GM19324 (cell line): ENCODE results near the gene CCDC93.

Source experiments
- ATAC-seq: cut with Tn5 transposase; IDR thresholded peaks from one replicate; pipeline ENCODE4 v1.9.1; 2021; ENCODE audit warnings: mild to moderate bottlenecking, moderate library complexity; ENCODE audit not compliant: unreplicated experiment, low FRiP score

CCDC93 gene, protein sequence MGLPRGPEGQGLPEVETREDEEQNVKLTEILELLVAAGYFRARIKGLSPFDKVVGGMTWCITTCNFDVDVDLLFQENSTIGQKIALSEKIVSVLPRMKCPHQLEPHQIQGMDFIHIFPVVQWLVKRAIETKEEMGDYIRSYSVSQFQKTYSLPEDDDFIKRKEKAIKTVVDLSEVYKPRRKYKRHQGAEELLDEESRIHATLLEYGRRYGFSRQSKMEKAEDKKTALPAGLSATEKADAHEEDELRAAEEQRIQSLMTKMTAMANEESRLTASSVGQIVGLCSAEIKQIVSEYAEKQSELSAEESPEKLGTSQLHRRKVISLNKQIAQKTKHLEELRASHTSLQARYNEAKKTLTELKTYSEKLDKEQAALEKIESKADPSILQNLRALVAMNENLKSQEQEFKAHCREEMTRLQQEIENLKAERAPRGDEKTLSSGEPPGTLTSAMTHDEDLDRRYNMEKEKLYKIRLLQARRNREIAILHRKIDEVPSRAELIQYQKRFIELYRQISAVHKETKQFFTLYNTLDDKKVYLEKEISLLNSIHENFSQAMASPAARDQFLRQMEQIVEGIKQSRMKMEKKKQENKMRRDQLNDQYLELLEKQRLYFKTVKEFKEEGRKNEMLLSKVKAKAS

DNA sequence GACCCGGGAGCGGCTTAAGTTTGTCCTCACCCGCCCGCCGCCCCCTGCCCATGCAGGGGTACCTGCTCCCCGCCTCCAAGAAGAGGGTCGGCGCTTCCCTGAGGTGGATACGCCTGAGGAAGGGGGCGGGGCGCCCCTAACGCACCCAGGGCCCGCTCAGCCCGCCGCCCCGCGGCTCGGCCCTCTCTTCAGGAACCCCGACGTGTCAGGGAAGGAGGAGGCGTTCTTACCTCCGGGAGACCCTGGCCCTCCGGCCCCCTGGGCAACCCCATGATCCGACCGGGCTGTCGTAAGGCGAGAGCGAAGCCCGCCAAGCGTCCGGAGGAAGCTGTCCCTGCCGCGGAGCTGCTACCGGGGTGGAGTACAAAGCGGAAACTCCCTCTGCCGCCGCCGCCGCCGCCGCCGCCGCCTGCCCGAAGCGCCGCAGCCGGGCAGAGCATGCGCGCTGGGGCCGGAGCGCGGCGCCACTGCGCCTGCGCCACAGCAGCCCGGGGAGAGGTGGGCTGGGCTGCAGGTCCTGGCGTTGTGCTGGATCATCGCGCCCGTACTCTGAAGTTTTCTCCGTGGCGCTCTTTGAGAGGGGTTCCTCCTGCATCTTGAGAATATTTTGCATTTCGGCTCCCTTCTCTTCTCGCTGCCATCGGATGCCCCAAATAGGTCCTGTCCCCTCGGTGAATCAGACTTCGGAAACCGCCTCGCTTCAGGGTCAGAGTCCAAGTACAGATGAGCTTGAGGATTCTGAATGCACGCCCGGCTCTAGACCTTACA is at the start of gene CCDC93:
Gene CCDC93, minus strand, starts transcription at position 347 of the 768 bp plus-strand sequence. Its CDS starts 75 bp downstream, at position 272.
- peak; percentile 92 for ATAC-seq

DNA sequence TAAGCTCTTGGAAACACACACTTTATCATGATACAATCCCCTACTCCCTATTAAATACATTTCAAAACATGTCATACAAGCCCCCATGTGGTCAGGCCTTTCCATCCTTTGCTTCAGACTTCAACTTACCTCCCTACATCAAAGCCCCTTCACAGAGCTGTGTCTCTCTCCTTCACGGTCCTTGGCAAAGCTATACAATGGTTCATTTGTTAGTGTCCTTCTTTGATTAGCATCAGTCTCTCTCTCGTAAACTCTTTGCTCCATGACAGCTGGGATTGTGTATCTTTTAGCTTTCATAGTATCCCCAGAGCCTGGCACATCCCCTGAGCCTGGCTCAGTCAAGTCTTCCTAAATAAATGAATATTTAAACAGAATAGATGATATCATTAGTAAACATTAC is 48.8 kb upstream of the CCDC93 start:
- no peak for ATAC-seq

DNA sequence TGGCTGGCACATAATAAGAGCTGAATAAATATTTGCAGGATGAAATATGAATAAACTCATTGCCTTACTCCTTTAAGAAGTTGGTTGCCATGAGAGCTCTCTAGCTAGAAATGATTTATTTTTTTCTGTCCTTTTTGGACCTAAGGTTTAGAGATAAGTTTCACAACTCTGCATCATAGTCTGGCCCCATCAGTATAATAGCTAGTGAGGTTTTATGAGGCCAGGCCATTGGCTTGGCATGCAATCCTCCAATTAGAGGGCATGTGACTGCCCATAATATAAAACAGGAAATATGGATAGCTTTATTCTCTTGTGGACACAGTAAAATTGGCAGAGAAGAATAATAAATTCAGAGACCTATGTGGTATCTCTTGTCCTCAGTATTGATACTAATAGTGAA is 48.2 kb upstream of the CCDC93 start:
- no peak for ATAC-seq

DNA sequence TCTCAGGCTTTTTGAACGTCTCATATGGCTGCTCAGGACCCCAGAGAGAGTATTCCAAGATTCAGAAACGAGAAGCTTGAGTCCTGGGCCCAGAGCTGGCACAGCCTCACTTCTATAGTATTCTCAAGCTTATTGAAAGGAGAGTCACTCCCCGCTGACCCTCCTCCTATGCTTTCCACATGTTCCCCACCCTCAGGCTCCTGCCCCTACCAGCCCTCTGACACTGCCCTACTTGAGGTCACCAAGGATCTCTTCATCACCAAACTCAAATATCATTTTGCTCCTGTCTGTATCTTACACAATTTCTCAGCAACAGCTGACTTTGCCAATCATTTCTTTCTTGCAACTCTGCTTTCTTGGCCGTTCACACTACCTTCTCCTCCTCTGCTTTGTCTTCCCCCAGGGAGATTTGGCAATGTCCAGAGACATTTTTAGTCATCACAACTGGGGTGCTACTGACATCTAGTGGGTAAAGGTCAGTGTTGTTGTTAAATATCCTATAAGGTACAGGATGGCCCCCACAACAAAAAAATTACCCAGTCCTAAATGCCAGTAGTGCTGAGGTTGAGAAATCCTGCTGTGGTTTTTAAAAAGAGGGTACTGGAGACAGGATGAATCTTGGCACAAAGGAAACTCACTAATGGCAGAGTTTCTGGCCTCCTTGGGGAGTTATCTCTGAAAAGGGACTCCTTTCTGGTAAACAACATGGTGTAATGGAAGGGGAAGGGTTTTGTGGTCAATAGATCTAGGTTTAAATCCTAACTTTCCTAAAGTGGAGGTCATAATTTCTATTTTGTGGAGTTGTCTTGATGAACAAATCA is 47.5 kb upstream of the CCDC93 start:
- peak; percentile 67 for ATAC-seq

DNA sequence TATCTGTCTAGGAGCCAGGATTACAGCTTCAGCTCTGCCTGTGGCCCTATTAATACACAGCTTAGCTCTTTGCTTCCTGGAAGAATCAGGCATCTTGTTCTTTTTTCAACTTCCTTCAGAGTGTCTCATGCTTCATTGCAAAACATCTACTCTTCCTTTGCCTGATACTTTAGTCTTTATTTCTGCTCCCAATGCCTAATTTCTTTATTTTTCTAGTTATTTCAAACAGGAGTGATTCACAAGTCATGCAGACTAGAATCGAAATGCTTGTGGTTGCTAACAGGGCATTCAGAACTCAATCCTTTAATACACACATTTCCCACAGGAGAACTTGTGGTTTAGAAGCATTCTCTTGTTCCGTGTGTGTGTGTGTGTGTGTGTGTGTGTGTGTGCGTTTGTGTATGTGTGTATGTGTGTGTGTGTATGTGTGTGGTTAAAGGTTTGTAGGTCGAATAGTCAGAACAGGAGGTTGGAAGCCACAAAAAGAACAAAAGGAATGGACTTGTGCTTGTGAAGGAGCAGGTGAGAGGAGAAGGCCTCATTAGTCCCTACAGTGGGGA is 46.1 kb upstream of the CCDC93 start:
- no peak for ATAC-seq

DNA sequence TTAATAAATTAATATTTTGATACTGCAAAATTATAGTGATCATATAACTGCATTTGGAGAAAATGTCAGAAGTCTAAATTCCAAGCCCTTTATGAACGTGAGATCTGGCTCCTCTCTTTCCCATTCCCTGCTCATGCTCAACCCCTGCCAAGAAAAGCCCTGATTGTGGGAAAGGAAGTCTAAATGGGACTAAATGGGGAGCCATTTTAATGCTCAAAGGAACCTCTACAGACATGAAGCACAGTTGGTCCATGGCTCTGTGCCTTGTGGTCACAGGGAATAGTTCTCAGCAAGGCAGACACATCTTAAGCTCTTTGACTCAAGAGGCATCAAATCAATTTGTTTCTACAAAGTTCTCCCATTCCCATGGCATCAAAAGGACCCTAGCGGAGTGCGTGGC is 45.1 kb upstream of the CCDC93 start:
- ATAC-seq = no peak

DNA sequence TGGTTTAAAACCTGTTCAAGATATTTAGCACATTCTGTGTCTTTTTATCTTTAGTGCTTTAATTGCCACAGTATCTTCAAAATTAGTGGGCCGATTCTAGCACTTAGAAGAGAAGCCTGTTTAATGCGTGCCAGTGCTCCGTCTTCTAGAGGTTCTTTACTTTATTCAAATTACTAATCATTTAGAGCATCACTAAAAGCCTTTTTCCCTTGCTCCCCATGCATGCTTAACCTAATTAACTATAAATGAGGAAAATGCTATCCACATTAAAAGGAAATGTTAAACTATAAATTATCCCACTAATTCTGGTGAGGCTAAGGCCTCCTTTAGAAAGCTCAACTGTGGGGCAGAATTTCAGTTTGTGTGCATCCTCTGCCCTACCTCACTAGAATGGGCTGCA is 42.9 kb upstream of the CCDC93 start:
- no peak for ATAC-seq

DNA sequence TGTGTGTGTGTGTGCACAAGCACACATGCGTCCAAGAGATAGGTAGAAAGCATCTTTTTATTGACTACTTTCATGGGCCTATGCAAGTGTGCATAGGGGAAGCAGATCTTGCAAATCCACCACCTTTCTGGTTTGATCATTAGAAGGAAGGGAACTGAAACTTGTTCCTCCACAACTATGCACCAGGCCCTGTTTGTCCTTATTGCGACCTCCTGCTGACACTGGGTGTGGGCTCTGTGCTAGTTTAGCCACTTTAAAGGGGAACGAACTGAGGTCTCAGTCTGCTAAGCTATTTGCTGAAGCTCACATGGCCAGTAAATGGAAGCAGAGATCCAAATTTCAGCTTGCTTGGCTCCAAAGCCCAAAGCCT is 42.3 kb upstream of the CCDC93 start:
- peak; percentile 89 for ATAC-seq

DNA sequence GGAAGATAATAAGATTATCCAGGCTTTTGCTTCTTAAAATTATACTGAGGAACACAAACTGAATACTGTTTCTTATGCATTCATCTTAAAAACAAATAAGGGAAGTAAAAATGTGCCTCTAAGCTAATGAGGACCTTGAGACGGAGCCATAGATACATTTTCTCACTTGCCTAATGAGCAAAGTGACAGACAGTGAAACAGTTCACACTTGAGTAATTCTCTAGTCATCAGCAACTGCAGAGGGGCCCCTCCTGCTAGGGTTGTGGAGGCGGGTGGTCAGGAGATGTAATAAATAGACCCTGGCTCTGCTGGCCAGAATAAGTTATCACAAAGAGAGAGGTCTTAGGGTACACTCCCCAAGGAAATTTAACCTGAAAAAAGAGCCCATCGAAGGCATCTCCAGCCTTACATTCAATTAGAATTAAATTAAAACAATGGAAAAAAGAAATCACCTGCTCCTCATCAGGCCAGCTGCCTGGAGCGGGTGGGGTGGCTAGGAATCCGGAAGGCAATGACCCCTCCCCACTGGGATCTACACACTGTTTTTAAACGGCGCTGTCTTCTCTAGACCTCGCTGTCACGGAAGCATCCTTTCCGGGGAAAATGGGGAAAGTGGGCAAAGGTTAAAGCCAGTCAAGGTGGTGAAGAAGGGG is 41.8 kb upstream of the CCDC93 start:
- peak; percentile 80 for ATAC-seq

DNA sequence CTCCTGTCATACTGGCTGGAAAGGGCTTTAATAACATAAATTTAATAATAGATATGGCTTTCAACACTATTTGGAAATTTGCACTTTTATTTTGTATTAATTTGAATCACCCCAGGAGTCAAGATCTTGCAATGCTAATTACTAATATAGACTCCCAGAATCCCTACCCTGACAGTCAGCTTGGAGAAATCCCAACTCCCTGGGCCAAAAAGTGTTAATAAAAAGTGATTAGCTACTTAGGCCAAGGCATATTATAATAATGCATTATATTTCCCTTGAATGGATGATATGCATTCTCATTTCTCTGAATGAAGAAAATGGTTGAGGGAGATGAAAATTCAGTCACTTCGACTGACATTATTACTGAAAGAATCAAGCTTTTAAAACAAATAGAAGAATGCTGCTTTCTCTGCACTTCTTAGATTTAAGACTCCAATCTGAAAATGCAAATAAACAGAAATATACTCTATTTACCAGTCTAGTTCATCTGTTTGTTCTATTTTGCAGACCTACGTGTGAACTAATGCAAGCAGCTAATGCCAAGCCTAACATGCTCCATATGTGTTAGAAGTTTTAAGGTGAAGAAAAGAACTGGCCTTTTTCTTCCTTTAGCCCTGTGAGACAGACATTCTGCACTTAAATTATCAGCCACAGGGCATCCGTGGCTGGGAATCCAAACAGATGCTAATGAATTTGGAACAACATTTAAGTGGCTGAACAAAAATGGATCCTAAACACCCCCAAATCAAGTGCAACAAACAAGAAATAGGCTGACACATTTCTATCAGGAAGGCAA is 40.5 kb upstream of the CCDC93 start:
- no peak for ATAC-seq

DNA sequence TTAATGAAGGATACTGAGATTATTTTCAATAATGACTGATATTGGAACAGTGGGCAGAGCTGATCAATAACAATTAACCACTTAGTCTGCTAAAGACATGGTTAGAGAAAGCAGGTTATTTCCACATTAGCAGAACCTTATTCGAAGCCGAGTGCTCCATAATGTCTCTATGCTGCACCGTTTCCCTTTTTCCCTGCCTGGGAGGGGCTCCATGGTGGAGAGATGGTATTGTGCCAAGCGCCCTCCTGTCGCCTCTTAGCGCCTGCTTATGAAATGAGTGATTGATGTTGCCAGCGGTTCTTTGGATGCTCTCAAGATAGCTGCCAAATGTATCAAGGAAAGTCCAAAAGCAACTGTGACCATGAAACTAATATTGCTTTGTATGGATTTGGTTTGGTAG is 39.8 kb upstream of the CCDC93 start:
- ATAC-seq = no peak

DNA sequence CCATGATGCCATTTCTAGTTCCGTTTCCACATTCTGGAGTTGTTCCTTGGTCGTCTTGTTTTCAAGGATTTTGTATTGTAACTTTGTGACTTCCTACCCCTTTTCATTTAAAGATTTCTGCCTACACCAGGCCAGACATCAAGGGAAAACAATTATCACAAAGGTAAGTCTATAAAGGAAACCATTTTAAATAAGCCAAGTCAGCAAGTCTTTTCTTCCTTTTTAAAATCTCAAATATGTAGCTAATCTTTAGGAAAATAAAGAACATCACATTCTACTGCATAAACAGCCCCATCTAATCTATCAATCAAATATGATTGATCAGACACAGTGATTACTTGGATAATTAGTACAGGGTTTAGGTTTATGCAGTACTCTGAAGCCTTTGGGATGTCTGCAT is 38.6 kb upstream of the CCDC93 start:
- ATAC-seq = no peak

DNA sequence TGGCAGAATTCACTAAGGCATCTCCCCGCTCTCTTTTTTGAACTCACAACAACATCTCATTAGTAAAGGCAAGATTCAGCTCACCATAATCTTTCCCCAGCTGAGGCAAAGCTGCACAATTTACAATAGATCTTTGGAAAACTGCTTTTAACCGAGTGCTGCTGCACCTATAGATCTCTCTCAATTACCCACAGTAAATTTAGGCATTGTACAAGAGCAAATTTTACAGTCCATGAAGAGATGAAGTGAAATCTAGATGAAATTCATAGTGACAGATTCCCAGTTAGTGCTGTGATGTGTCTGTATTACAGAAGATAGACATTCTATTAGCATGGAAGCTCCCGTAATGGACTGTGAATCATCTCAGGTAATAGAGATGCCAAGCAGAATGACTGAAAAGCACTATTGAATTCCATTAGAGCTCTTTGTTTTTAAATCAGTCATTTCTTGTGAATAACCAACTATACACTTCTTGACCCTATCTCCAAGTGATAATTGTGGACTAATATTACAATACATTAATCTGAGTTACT is 38.0 kb upstream of the CCDC93 start:
- no peak for ATAC-seq

DNA sequence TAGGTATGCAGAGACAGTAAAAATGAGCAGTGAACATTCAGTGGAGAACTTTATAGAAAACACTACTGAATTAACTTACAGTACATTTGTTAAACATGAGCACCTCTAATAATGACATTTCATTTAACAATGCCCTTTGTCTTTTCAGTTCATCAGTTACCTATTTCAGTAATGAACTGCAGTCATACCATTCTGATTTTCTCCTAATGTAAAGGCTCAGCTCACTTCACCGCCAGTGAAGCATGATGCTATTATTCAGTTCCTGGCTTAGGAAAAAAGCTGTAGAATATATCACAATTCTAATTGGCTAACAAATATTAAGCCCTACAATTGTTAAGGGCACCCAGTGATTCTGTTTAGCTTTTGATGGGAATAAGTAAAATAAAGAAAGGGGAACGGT is 37.1 kb upstream of the CCDC93 start:
- no peak for ATAC-seq

DNA sequence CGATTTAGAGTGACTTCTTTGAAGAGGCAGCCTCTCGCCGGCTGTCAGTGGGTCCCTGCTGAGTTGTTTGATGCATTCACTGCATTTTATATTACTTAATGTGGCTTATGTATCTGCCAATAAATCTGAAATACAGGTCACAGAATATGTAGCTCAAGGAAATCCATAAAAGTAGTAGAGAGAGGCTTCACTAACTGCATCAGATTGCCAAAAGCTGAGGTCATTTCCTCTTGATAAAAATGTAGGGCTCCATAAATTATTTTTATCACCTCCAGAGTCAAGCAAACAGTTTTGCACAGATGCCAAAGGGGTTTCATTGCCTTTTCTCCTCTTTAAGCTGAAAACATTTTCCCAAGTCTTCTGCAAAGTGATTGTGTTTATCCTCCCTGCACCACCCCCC is 36.5 kb upstream of the CCDC93 start:
- ATAC-seq = no peak

DNA sequence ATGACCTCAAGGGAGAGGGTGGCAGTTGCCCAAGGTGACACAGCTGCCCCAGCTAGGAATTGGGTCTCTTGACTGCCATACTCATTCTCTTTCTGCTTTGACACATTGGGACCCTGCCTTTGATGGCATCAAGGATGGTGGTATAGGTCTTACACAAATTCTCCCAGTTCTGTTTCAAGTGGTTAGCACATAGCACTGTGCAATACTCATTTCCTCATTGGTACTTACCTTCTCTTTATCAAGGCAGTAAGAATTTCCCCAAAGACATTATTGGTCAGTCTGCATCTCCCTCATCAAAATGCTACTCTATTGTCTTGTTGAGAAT is 35.9 kb upstream of the CCDC93 start:
- ATAC-seq = no peak

DNA sequence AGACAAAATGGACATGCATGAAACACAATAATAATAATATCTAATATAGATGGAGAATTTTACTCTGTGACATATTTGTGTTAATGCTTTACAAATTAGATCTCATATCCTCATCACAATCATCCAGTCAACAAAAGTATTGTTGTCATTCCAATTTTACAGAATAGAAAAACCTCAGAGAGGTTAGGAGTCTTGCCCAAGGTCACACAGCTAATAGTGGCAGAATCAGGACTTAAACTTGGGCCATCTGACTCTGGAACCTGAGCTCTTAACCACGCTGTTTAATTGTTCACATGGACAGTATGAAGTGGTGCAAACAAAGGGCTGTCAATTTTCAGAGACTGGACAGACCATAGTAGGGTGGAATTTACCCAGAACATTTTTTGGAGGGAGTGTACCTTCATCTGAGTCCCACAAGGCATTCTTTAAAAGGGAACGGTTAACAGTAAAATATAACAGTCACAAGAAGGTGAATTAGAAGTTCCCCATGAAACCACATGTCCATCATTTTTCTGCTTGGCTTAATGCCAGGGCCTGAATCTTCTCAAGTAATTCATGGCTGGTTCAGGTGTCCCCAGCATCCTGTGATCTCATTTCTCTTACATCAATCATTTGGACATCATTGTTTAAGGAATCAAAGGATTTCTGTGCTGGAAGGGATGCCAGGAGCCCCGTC is 35.4 kb upstream of the CCDC93 start:
- no peak for ATAC-seq

DNA sequence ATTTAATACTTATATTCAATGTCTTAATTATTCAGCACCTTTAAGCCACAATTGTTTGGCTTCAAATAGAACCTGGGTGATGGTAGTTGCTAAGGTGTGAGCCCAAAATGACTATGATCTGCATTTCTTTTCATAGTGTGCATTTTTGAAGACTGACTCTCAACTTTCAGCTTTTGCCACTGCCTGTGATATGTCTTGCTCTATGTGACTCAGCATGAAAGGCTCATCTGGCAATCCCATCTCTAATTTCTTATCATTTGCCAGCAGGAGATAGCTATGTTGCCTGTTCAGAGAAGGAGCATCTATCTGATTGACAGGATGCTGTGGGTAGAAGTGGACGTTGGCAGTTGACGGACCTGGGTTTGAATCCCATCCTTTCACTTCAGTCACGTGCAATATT is 34.5 kb upstream of the CCDC93 start:
- no peak for ATAC-seq
